Measurements from ENCODE around the gene ODF2L. TPM values are rescaled to one million over a fixed set of nuclear protein-coding genes. Genes with fewer than 3 reads are reported as not detected.
A peak's percentile ranks its signal among the peaks of the same experiment; 100 is the strongest.

Gene ODF2L
- total and polyA plus RNA-seq, 2 of the 4 experiments (the other 2 are of a cell fraction), result 10.4 to 12.3 TPM

- Histone ChIP-seq H3K36me3 (ENCODE audit: control insufficient read depth, insufficient read depth, low read length) (no peaks in the 10 kb centered on the region), H2AFZ (replicated peaks; ENCODE audit: low read length, poor library complexity) (no peak overlapping the region), H4K5ac (ENCODE audit: low read depth, low read length) (no peak overlapping the region), H4K8ac (ENCODE audit: low read depth in 2 of 2, low read length in 2 of 2) (no peak overlapping the region), H3K4me3 (ENCODE audit: insufficient read depth, low read depth, low read length) (no peak overlapping the region), H3K9me3 (ENCODE audit: control insufficient read depth, insufficient read depth, low read length) (no peaks in the 10 kb centered on the region), H3K56ac (ENCODE audit: extremely low read depth, insufficient read depth, low read length) (no peak overlapping the region), H2AK5ac (ENCODE audit: low read depth, low read length) (no peak overlapping the region), H3K9me1 (ENCODE audit: insufficient read depth, low read length) (no peaks in the 10 kb centered on the region; the same call in 1 of the 2 replicates), H3K18ac (ENCODE audit: low read depth, low read length) (no peak overlapping the region), H3K27ac (ENCODE audit: insufficient read depth, low read length) (no peak overlapping the region), H4K20me1 (ENCODE audit: insufficient read depth, low read length) (no peaks in the 10 kb centered on the region), H2BK120ac (ENCODE audit: low read depth, low read length) (no peak overlapping the region), H2BK20ac (ENCODE audit: low read depth, low read length) (no peak overlapping the region), H2BK5ac (ENCODE audit: low read depth, low read length, poor library complexity, severe bottlenecking) (no peak overlapping the region), H3K4me1 (ENCODE audit: control insufficient read depth, insufficient read depth, low read length) (no peaks in the 10 kb centered on the region), H3K27me3 (ENCODE audit: control insufficient read depth, insufficient read depth, low read length) (0 out of 2 replicates have a peak, but pooled peaks cover 2% of the 10 kb centered on the region), H3K9ac (ENCODE audit: low read depth, low read length) (no peak overlapping the region), H4K91ac (ENCODE audit: insufficient read depth, low read depth, low read length) (no peak overlapping the region), H3K4ac (ENCODE audit: low read depth, low read length) (no peak overlapping the region), H3K79me1 (ENCODE audit: low read depth in 1 of 2, low read length in 2 of 2) (no peaks in the 10 kb centered on the region), H3K4me2 (ENCODE audit: low read depth, low read length) (no peak overlapping the region), H2BK15ac (ENCODE audit: low read depth, low read length) (no peak overlapping the region), H3K14ac (replicated peaks; ENCODE audit: low read depth, low read length) (no peak overlapping the region), H2AK9ac (replicated peaks; ENCODE audit: low read depth, low read length, poor library complexity) (no peak overlapping the region), H3K23ac (ENCODE audit: low read depth, low read length) (no peak overlapping the region)
- POLR2A ChIA-PET (ENCODE audit: unreplicated experiment), result no interaction called here
- intact Hi-C loops (cut with micrococcal nuclease), result no loop called here
- ATAC-seq (ENCODE audit: low read depth) (no peak), DNase-seq (no peak)
- no peak for TF ChIP-seq BHLHE40 (IDR thresholded peaks at IDR 0.05; ENCODE audit: low read depth, low read length)
- no peak for TF ChIP-seq CEBPB (IDR thresholded peaks at IDR 0.05; ENCODE audit: low read depth, low read length)
- no peak for TF ChIP-seq POLR2A (IDR thresholded peaks at IDR 0.05; ENCODE audit: low read depth, low read length)
- TF ChIP-seq RCOR1 (IDR thresholded peaks at IDR 0.05; ENCODE audit: insufficient replicate concordance, low read length), result no peak
- TF ChIP-seq RFX5 (IDR thresholded peaks at IDR 0.05; ENCODE audit: low read depth, low read length), result no peak
- TF ChIP-seq MAFK (IDR thresholded peaks at IDR 0.05; ENCODE audit: low read depth, low read length), result peak; percentile 94
- TF ChIP-seq FOS (IDR thresholded peaks at IDR 0.05; ENCODE audit: low read depth, low read length), result no peak
- BruUV-seq (replicated peaks), result no TSS peak
- dilution Hi-C loops (cut with HindIII; ENCODE audit: low sequenced_read_pairs, unreplicated experiment), result no loop called here
- CTCF ChIA-PET, result interaction anchor here (1.2 kb wide), 1 partner anchor 11 kb away, joined by 3 read pairs; no protein-coding TSS in a partner anchor
- in situ Hi-C loops (cut with MboI; ENCODE audit: low sequenced_read_pairs), result no loop called here
These were observed 78.2 kb downstream of the ODF2L start for GRCh38 chr1:86317926-86318325.

Data from IMR-90 (cell line).